Epidermal melanocyte (primary cell): ENCODE measurements around the gene AQP12B.
"Not testable (repeated sequence)": the region's sequence is repeated elsewhere in the genome, so short reads cannot be mapped to it uniquely, and the experiment has no call there.

Experiments
- DNase-seq: peaks from one replicate; pipeline ENCODE4 v3.0.0; 2011; ENCODE audit warnings: low spot score; ENCODE audit not compliant: insufficient read length

The AQP12B gene, protein sequence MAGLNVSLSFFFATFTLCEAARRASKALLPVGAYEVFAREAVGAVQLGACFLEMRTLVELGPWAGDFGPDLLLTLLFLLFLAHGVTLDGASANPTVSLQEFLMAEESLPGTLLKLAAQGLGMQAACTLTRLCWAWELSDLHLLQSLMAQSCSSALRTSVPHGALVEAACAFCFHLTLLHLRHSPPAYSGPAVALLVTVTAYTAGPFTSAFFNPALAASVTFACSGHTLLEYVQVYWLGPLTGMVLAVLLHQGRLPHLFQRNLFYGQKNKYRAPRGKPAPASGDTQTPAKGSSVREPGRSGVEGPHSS

DNA sequence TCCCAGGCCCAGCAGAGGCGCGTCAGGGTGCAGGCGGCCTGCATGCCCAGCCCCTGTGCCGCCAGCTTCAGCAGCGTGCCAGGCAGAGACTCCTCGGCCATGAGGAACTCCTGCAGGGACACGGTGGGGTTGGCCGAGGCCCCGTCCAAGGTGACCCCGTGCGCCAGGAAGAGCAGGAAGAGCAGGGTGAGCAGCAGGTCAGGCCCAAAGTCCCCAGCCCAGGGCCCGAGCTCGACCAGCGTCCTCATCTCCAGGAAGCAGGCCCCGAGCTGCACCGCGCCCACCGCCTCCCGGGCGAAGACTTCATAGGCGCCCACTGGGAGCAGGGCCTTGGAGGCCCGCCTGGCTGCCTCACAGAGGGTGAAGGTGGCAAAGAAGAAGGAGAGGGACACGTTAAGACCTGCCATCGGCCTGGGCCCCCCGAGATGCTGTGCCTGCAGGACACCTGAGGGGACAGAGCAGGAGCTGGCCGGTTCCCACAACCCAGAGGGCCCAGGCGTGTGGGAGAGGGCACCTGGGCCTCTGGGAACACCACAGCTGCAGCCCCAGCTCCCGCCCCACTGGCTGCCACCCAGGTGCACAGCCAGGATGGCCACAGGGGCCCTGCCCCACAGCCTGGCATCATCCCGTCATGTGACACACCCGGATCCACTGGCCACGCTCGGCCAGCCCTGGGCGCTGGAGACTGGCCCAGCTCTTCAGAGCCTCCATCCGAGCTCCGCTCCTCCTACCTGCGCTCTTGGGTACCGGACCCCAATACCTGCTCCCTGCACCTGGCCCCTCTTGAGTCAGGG is at the start of gene AQP12B:
TSS of gene AQP12B (minus strand) at position 455 of the 794 bp plus-strand sequence. CDS start at position 407, 48 bp downstream.
- not testable (repeated sequence) for DNase-seq

DNA sequence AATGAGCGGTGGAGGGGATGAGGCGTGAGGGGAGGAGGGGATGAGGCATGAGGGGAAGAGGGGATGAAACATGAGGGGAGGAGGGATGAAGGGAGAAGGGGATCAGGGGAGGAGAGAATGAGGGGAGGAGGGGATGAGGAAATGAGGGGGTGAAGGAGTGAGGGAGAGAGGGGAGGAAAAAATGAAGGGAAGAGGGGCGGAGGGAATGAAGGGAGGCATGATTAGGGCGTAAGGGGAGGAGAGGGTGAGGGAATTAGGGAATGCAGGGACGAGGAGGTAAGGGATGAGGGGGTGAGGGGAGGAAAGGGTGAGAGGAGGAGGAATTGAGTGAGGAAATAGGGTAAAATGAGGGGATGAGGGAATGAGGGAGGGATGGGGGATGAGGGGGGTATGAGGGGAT is 49.5 kb upstream of the AQP12B start:
- DNase-seq = no peak

DNA sequence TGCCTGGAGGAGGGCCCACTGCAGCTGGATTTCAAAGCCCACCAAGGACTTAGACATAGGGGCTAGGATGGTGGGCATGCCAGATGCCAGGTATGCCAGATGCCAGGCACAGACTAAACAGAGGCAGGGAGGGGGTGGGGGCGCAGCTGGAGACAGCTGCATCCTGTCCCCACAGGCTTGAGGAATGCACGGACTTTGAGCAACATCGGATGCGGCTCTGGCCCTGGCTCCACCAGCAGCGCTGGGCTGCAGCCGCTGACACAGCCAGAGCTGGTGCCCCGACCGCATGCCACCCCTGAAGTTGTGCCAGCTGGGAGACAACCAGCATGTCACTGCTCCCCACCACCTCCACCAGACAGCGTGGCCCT is 48.5 kb upstream of the AQP12B start:
- no peak for DNase-seq

DNA sequence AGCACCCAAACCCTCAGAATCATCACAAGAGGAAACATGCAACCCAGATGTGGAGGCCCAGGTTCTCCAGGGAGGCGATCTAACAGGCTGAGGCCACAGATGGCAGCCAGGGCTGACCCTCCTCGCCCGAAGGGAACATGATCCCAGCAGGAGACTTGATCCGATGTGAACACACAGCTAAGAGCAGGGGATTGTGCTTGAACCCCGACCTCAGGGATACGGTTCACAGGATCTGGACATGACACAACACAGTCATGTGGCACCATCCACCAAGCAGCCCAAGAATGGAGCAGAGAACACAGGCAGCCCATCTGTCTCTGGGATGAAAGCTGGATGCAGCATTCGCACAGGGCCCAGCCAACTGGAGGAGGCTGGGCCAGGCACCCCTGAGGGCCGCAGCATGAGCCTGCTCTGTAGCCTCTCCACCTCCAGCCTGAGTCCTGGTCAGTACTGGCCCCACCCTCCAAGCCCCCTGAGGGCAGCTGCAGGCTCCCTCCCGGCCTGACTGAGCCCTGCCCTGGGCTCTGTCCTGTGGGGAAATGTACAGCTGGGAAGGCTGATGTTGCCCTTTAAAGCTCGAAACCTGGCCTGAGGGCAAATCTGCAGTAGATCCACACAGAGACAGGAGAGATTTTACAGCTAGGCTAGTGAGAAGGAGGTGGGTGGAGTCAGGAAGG is 48.0 kb upstream of the AQP12B start:
- DNase-seq = no peak

DNA sequence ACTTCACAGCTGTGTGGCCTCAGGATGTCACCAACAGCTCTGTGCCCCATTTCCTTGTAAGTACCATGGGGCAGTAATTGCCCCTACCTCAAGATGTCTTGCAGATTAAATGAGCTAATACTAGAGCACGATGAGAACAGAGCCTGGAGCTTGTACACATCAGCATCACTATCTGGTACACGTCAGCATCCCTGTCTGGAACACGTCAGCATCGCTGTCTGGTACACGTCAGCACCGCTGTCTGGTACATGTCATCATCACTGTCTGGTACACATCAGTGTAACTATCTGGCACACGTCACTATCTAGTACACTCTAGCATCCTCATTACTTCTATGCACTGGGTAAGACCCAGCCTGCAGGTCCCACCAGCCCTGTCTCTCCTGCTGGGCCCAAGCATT is 46.1 kb upstream of the AQP12B start:
- DNase-seq = no peak

- no peak for DNase-seq
These were observed 45.7 kb upstream of the AQP12B start for GRCh38 chr2:240728361-240728760.

DNA sequence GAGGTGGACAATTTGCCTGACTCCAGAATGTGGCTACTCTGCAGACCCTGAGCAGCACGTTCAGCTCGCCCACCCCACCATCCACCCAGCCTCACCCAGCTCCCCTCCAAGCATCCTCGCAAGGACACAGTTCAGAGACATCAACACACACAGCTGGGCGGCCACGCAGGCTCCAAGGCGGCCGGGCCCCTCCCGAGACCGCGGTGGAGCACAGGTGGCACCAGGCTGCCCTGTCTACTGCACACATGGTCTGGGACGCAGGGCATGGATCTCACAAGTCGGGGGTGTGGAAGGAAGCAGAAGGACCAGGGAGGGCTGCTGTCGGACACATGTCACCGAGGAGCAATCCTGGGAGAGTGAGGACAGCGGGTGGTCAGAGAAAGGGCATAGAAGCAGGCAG is 45.2 kb upstream of the AQP12B start:
- no peak for DNase-seq

DNA sequence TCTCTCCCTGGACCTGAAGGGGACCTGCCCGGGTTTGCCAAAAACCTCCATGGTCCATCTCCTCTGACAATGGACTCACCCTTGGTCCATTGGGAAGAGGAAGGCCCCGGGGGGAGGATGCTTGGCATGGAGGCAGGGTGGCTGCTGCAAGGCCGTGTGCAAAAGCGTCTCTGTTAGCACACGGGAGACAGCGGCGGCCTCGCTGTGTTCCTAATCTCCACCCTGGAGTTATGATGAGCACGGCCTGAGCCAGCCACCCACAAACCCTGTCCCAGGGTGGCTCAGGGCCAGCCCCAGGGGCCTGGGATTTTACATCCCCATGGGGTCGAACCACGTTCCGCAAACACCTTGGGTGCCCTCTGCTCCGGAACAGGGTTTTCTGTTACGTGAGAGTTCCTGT is 44.8 kb upstream of the AQP12B start:
- DNase-seq = no peak

DNA sequence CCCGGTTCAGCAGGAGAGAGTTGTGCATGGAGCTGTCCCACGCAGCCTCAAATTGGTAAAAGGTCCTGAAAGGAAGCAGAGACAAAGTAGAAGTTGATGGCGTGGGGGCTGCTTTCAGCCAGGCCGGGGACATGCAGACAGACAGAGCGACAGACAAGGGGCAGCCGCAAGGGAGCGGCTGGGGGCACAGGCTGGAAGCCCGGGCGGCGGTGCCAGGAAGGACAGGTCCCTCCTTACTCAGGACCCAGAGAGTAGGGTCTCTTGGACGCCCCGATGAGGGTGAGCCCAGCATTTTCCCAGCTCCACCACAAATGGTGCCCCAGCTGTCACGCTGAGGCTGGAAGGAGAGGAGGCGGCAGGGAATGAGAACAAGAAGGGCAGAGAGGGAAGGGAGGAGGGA is 44.2 kb upstream of the AQP12B start:
- no peak for DNase-seq

DNA sequence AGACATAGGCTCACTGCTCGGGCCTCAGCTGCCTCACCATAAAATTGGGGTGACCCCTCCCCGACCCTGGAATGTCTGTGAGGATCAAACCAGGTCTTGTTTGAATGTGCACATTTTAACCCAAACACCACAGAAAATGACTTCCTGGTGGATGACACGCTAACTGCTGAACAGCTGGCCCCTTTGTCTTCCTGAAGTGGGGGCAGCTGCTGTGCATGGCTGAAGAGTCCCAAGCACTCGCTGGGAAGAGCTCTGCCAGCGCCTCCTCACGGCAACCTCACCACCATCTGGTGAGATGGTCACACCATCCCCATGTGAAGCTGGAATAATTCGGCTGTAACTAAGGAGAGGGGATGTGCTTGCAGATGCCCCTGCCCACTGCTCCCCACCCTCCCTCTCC is 43.0 kb upstream of the AQP12B start:
- no peak for DNase-seq

- no peak for DNase-seq
These were observed 42.6 kb upstream of the AQP12B start for GRCh38 chr2:240725266-240725665.

DNA sequence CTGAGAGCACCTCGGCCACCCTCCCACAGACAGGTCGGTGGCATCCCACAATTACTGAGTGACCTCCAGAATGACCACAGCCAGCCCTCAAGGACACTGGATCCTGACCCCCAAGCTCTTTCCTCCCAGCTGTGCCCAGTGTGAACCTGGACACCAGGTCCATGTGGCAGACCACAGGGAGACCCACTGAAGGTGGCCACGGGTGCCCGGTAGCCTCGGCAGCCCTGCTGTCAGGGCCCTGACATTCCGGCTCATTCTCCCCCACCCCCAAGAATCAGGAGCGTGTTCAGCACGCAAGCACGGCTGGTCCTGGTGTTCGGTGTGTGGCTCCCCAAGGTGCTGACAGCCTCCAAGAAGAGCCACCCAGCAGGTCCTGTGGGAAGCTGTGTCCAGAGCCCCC is 41.7 kb upstream of the AQP12B start:
- no peak for DNase-seq

- DNase-seq = no peak
These were observed 41.2 kb upstream of the AQP12B start for GRCh38 chr2:240723851-240724250.

GRCh38 chr2:240722796-240723735 is 40.4 kb upstream of the AQP12B start:
- DNase-seq = no peak

- DNase-seq = no peak
These were observed 39.7 kb upstream of the AQP12B start for GRCh38 chr2:240722376-240722775.

DNA sequence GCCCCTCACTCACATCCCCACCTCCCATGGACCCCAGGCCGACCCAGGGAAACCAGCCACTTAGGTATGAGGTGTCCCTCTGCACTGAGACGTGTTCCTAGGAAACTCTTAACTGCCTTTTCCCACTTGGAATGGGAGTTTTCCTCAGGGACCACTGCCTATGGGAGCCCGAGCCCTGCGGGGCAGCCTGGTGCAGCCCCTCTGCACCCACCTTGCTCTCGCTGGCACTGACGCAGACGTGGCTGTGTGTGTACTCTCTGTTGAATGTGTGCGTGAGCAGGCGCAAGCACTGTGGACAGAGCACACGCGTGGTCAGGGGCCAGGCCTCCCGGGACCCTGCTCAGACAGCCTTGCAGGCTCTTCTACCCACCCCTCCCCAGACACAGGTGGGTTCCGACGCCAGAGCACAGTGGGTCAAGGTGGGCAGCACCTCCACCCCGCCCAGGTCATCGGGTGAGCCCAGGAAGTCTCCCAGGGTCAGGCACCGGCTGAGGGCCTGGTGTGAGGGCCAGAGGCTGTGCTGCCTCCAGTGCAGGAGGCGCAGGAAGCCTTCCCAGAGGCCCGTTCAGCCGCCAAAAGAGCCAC is 39.0 kb upstream of the AQP12B start:
- no peak for DNase-seq

- DNase-seq = no peak
These were observed 38.3 kb upstream of the AQP12B start for GRCh38 chr2:240720686-240721595.

- no peak for DNase-seq
These were observed 37.2 kb upstream of the AQP12B start for GRCh38 chr2:240719676-240720545.
